WTC11 (cell line): Measurements from ENCODE around the gene ECM2. TPM values are rescaled to one million over a fixed set of nuclear protein-coding genes. Genes with fewer than 3 reads are reported as not detected.

Experiments
- ATAC-seq: fragments of 200-7000 bp; cut with Tn5 transposase; 2 replicates; pipeline ENCODE4 v1.10.0; 2021; ENCODE audit warnings: mild to moderate bottlenecking, moderate library complexity
- CTCF ChIA-PET: fragments of 300-600 bp; sonication (Branson Sonifier 250); formaldehyde crosslinking; loops from one replicate; lab custom pipeline; 2021; ENCODE audit warnings: antibody characterized with exemption; lab: Charles Lee
- POLR2A ChIA-PET: fragments of 350-600 bp; sonication (Branson Sonifier 250); formaldehyde crosslinking; loops from one replicate; lab custom pipeline; 2021; ENCODE audit warnings: antibody characterized with exemption; lab: Charles Lee
- DNase-seq: peaks from one replicate; pipeline ENCODE4 v3.0.0; 2021; ENCODE audit warnings: low spot score
- H3K27ac Mint-ChIP-seq: 2 replicates; pipeline ENCODE4 v1.8.0; 2021; ENCODE audit warnings: mixed read lengths
- H3K27me3 Mint-ChIP-seq: 2 replicates; pipeline ENCODE4 v1.8.0; 2021; ENCODE audit warnings: low read depth, mild to moderate bottlenecking, moderate library complexity, mixed read lengths
- H3K36me3 Mint-ChIP-seq: 2 replicates; pipeline ENCODE4 v1.8.0; 2021; ENCODE audit warnings: mixed read lengths
- H3K4me1 Mint-ChIP-seq: 2 replicates; pipeline ENCODE4 v1.8.0; 2022; ENCODE audit warnings: mixed read lengths
- H3K4me3 Mint-ChIP-seq: 2 replicates; pipeline ENCODE4 v1.8.0; 2021; ENCODE audit warnings: mild to moderate bottlenecking, moderate library complexity, mixed read lengths
- H3K9me3 Mint-ChIP-seq: 2 replicates; pipeline ENCODE4 v1.8.0; 2021; ENCODE audit warnings: mixed read lengths
- ATF3 ChIP-seq: sonication (generic); formaldehyde crosslinking; conservative IDR thresholded peaks from 2 replicates; pipeline ENCODE4 v1.8.1; 2022; ENCODE audit warnings: mild to moderate bottlenecking, missing genetic modification reagents
- CDX4 ChIP-seq: fragments of 250-450 bp; sonication (Bioruptor Pico); IDR thresholded peaks from 2 replicates; pipeline ENCODE4 v1.9.0; 2021; ENCODE audit warnings: moderate library complexity, mild to moderate bottlenecking, inconsistent platforms, borderline replicate concordance
- CTCF ChIP-seq: fragments of 200-600 bp; IDR thresholded peaks from 2 replicates; pipeline ENCODE4 v1.8.0; 2022; ENCODE audit warnings: antibody characterized with exemption
- E2F1 ChIP-seq: sonication (generic); formaldehyde crosslinking; IDR thresholded peaks from 2 replicates; pipeline ENCODE4 v1.8.0; 2022; ENCODE audit warnings: mild to moderate bottlenecking, missing genetic modification reagents
- E2F5 ChIP-seq: sonication (generic); formaldehyde crosslinking; IDR thresholded peaks from 2 replicates; pipeline ENCODE4 v1.8.1; 2022; ENCODE audit warnings: mild to moderate bottlenecking, moderate library complexity, missing genetic modification reagents
- ELF4 ChIP-seq: sonication (generic); formaldehyde crosslinking; IDR thresholded peaks from 2 replicates; pipeline ENCODE4 v1.8.1; 2022; ENCODE audit warnings: low read depth, mild to moderate bottlenecking, moderate library complexity, missing genetic modification reagents
- FOXK1 ChIP-seq: sonication (generic); formaldehyde crosslinking; IDR thresholded peaks from 2 replicates; pipeline ENCODE4 v1.8.0; 2022; ENCODE audit warnings: mild to moderate bottlenecking, moderate library complexity, missing genetic modification reagents
- GABPB1 ChIP-seq: sonication (generic); formaldehyde crosslinking; IDR thresholded peaks from 2 replicates; pipeline ENCODE4 v1.8.1; 2023; ENCODE audit warnings: mild to moderate bottlenecking, missing genetic modification reagents
- GRHL2 ChIP-seq: fragments of 250-450 bp; sonication (Bioruptor Pico); IDR thresholded peaks from 2 replicates; pipeline ENCODE4 v1.8.0; 2022; ENCODE audit warnings: mild to moderate bottlenecking, moderate library complexity; ENCODE audit not compliant: insufficient replicate concordance, severe bottlenecking
- GTF2I ChIP-seq: fragments of 250-450 bp; sonication (Bioruptor Pico); conservative IDR thresholded peaks from 2 replicates; pipeline ENCODE4 v1.4.0; 2021; ENCODE audit warnings: mild to moderate bottlenecking
- HMGA2 ChIP-seq: fragments of 250-450 bp; sonication (Bioruptor Pico); IDR thresholded peaks from 2 replicates; pipeline ENCODE4 v1.4.0; 2021; ENCODE audit warnings: mild to moderate bottlenecking, moderate library complexity
- IRF2 ChIP-seq: sonication (generic); formaldehyde crosslinking; IDR thresholded peaks from 2 replicates; pipeline ENCODE4 v1.8.0; 2022; ENCODE audit warnings: low read depth, missing genetic modification reagents, borderline replicate concordance
- JAZF1 ChIP-seq: fragments of 250-450 bp; sonication (Bioruptor Pico); IDR thresholded peaks from 2 replicates; pipeline ENCODE4 v1.9.0; 2021; ENCODE audit warnings: moderate library complexity, mild to moderate bottlenecking, inconsistent platforms
- KAT7 ChIP-seq: sonication (generic); formaldehyde crosslinking; IDR thresholded peaks from 2 replicates; pipeline ENCODE4 v1.8.1; 2023; ENCODE audit warnings: missing genetic modification reagents, mild to moderate bottlenecking, borderline replicate concordance
- NR1H2 ChIP-seq: sonication (generic); formaldehyde crosslinking; IDR thresholded peaks from 2 replicates; pipeline ENCODE4 v1.9.0; 2021; ENCODE audit warnings: mild to moderate bottlenecking, moderate library complexity, missing genetic modification reagents
- USF1 ChIP-seq: sonication (generic); formaldehyde crosslinking; IDR thresholded peaks from 2 replicates; pipeline ENCODE4 v1.8.0; 2022; ENCODE audit warnings: mild to moderate bottlenecking, missing genetic modification reagents
- ZBTB21 ChIP-seq: sonication (generic); formaldehyde crosslinking; IDR thresholded peaks from 2 replicates; pipeline ENCODE4 v1.8.1; 2023; ENCODE audit warnings: mild to moderate bottlenecking, missing genetic modification reagents, borderline replicate concordance
- ZNF416 ChIP-seq: fragments of 250-450 bp; sonication (Bioruptor Pico); IDR thresholded peaks from 2 replicates; pipeline ENCODE4 v1.9.0; 2021; ENCODE audit warnings: mild to moderate bottlenecking, inconsistent platforms
- ZNF512 ChIP-seq: sonication (generic); formaldehyde crosslinking; IDR thresholded peaks from 2 replicates; pipeline ENCODE4 v1.8.1; 2022; ENCODE audit warnings: missing genetic modification reagents, borderline replicate concordance
- total RNA-seq: library from RNA; stranded (reverse); gene quantifications from 3 replicates; pipeline ENCODE4 v1.2.3, GENCODE V29; 2021
- TF ChIP-seq, protein P1 (sequence below): fragments of 250-450 bp; sonication (Bioruptor Pico); IDR thresholded peaks from 2 replicates; pipeline ENCODE4 v1.9.0; 2021; ENCODE audit warnings: mild to moderate bottlenecking
- TF ChIP-seq, protein P2 (sequence below): fragments of 250-450 bp; sonication (Bioruptor Pico); IDR thresholded peaks from 2 replicates; pipeline ENCODE4 v2.1.2; 2022; ENCODE audit warnings: mild to moderate bottlenecking, moderate library complexity

The ECM2 gene
- total RNA-seq, 1 experiment from 2014 or later: not detected

DNA sequence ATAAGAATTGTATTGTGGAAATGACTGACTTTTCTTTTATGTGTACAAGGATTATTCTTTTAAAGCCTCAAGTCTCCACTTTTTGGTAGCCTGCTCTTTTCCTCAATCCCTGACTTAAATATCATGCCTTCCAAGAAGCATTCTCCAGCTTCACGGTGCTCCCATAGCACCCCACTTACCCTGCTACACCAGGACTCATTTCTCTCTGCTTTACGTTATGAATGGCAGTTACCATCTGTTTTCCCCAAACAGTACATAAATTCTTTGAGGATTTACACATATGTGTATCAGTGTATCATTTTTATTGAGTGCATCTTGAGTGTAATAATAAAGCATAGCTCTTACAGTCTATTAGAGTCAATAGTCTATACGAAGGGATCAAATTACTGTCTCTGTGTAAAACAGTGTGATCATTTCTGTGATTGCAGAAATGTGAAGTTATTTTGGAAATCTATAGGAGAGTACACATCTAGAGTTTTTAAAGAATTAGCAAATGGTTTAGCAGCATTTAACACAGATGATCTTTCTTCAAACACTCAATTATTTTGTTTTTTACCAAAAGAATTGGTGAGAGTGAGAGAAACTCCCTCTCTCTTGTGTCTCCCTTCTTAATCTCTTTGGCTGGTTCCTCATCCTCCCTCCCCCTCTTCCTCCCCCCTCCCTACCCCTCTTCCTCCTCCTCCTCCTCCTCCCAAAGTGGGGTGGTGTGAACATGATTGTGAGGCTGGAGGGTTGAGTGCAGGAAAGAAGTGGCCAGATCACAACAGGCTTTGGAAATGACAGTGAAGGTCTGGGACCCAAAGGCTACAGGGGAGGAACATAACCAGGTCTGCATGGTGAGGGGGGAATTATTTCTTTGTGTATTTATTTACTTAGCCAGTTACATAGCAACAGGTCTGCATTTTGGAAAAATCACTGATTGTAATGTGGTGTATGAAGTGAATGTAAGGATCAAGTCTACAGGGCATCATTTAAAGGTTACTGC lies 27.6 kb upstream of the ECM2 start:
- Mint-ChIP-seq H3K9me3 (no peaks in the 10 kb centered on the region), H3K27me3 (no peaks in the 10 kb centered on the region), H3K36me3 (no peaks in the 10 kb centered on the region), H3K4me3 (no peak overlapping the region), H3K27ac (0 out of 2 replicates have a peak overlapping the region, but pooled peaks have one; percentile 33), H3K4me1 (peaks cover 13% of the 10 kb centered on the region)
- ChIA-PET POLR2A (no interaction called here), CTCF (no interaction called here)
- no peak for TF ChIP-seq GRHL2 (CRISPR knock-in tag)
- TF ChIP-seq GTF2I (CRISPR knock-in tag): no peak
- no peak for TF ChIP-seq ZBTB21 (CRISPR knock-in tag)
- no peak for TF ChIP-seq ZNF416 (CRISPR knock-in tag)
- TF ChIP-seq CTCF: no peak
- TF ChIP-seq, protein P1, sequence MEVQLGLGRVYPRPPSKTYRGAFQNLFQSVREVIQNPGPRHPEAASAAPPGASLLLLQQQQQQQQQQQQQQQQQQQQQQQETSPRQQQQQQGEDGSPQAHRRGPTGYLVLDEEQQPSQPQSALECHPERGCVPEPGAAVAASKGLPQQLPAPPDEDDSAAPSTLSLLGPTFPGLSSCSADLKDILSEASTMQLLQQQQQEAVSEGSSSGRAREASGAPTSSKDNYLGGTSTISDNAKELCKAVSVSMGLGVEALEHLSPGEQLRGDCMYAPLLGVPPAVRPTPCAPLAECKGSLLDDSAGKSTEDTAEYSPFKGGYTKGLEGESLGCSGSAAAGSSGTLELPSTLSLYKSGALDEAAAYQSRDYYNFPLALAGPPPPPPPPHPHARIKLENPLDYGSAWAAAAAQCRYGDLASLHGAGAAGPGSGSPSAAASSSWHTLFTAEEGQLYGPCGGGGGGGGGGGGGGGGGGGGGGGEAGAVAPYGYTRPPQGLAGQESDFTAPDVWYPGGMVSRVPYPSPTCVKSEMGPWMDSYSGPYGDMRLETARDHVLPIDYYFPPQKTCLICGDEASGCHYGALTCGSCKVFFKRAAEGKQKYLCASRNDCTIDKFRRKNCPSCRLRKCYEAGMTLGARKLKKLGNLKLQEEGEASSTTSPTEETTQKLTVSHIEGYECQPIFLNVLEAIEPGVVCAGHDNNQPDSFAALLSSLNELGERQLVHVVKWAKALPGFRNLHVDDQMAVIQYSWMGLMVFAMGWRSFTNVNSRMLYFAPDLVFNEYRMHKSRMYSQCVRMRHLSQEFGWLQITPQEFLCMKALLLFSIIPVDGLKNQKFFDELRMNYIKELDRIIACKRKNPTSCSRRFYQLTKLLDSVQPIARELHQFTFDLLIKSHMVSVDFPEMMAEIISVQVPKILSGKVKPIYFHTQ (CRISPR knock-in tag): no peak
- no peak for TF ChIP-seq CDX4 (CRISPR knock-in tag)
- no peak for TF ChIP-seq FOXK1 (CRISPR knock-in tag)
- no peak for TF ChIP-seq ATF3 (CRISPR knock-in tag)
- no peak for TF ChIP-seq HMGA2
- TF ChIP-seq NR1H2 (CRISPR knock-in tag): no peak
- ATAC-seq: no peak
- no peak for DNase-seq

DNA sequence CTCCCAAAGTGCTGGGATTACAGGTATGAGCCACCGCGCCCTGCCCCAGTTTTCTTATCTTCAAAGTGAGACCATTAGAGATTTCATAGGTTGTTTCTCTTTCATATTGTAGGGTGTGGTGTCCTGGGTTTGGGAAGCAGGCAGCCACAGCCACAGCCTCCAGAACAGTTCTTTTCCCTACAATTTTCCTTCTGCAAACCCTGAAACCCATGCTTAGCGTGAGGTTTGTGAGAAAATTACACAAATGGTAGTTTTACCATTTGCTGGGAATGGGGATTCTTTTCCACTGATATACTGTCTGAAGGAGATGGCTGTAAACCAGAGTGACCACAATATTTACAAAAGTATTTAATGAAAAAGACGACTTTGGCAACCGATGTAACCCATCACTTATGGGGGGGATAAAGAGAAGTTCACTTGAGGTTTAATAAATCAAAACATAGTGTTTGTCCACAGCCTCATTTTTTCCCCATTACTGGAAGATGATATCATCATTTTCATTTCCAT lies 26.7 kb upstream of the ECM2 start:
- no peak for DNase-seq
- ChIA-PET CTCF (no interaction called here), POLR2A (no interaction called here)
- H3K36me3 Mint-ChIP-seq: no peaks in the 10 kb centered on the region
- H3K27me3 Mint-ChIP-seq: no peaks in the 10 kb centered on the region
- no peak for ATAC-seq
- no peaks in the 10 kb centered on the region for H3K9me3 Mint-ChIP-seq
- H3K4me1 Mint-ChIP-seq: peaks cover 19% of the 10 kb centered on the region
- H3K27ac Mint-ChIP-seq: no peak overlapping the region
- H3K4me3 Mint-ChIP-seq: no peak overlapping the region
- TF ChIP-seq E2F5 (CRISPR knock-in tag) (no peak), IRF2 (no peak), JAZF1 (CRISPR knock-in tag) (no peak), ELF4 (CRISPR knock-in tag) (no peak), ZNF512 (CRISPR knock-in tag) (no peak), KAT7 (CRISPR knock-in tag) (no peak), GRHL2 (CRISPR knock-in tag) (no peak), GABPB1 (no peak), E2F1 (CRISPR knock-in tag) (no peak), USF1 (no peak)
- TF ChIP-seq, protein P2, sequence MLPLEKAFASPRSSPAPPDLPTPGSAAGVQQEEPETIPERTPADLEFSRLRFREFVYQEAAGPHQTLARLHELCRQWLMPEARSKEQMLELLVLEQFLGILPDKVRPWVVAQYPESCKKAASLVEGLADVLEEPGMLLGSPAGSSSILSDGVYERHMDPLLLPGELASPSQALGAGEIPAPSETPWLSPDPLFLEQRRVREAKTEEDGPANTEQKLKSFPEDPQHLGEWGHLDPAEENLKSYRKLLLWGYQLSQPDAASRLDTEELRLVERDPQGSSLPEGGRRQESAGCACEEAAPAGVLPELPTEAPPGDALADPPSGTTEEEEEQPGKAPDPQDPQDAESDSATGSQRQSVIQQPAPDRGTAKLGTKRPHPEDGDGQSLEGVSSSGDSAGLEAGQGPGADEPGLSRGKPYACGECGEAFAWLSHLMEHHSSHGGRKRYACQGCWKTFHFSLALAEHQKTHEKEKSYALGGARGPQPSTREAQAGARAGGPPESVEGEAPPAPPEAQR (CRISPR knock-in tag): no peak
